Body of pancreas (tissue), 4 donors: ENCODE measurements around the gene IL16.
A peak's percentile ranks its signal among the peaks of the same experiment; 100 is the strongest.

Experiments used
- POLR2A ChIP-seq, 3 donors: fragments of 450-650 bp; IDR thresholded peaks; one replicate each; pipeline ENCODE4 v1.6.1; 2016; ENCODE audit warnings: antibody characterized with exemption in 3 of 3, mild to moderate bottlenecking in 2 of 3
- TF ChIP-seq, protein P1 (sequence below), 7 experiments: fragments of 450-650 bp in 4 of 7; fragments of 200-600 bp in 3 of 7; sonication (generic) in 3 of 7; IDR thresholded peaks; one replicate each; pipeline ENCODE4 v1.5.1; 2016 to 2019; ENCODE audit warnings: antibody characterized with exemption in 7 of 7

DNA sequence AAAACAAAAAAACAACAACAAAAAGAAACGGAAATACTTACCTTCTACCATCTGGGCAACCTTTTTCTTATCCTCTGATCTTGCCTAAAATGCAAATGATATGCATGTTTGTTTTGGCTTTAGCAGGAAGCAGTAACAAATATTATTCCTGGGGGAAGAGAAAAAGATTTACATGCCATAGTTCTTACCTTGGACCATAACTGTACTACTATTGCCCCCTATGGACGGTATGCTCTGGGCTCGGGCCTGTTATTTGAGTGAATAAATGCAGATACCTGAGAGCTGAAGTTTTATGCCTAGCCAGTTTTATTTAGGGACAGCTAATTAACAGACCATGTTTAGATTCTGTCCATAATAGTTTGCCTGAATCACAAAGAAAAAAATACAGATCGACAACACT, 139.9 kb downstream of the IL16 start:
- no peak for TF ChIP-seq POLR2A (IDR thresholded peaks at IDR 0.05)
- TF ChIP-seq, protein P1, sequence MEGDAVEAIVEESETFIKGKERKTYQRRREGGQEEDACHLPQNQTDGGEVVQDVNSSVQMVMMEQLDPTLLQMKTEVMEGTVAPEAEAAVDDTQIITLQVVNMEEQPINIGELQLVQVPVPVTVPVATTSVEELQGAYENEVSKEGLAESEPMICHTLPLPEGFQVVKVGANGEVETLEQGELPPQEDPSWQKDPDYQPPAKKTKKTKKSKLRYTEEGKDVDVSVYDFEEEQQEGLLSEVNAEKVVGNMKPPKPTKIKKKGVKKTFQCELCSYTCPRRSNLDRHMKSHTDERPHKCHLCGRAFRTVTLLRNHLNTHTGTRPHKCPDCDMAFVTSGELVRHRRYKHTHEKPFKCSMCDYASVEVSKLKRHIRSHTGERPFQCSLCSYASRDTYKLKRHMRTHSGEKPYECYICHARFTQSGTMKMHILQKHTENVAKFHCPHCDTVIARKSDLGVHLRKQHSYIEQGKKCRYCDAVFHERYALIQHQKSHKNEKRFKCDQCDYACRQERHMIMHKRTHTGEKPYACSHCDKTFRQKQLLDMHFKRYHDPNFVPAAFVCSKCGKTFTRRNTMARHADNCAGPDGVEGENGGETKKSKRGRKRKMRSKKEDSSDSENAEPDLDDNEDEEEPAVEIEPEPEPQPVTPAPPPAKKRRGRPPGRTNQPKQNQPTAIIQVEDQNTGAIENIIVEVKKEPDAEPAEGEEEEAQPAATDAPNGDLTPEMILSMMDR (IDR thresholded peaks at IDR 0.05): peak in 1 of 7 experiments; percentile 20
